Epidermal melanocyte (primary cell): Measurements from ENCODE around the gene NCLN.

ENCODE experiments used
- DNase-seq: peaks from one replicate; pipeline ENCODE4 v3.0.0; 2011; ENCODE audit warnings: low spot score; ENCODE audit not compliant: insufficient read length

Gene NCLN

DNA sequence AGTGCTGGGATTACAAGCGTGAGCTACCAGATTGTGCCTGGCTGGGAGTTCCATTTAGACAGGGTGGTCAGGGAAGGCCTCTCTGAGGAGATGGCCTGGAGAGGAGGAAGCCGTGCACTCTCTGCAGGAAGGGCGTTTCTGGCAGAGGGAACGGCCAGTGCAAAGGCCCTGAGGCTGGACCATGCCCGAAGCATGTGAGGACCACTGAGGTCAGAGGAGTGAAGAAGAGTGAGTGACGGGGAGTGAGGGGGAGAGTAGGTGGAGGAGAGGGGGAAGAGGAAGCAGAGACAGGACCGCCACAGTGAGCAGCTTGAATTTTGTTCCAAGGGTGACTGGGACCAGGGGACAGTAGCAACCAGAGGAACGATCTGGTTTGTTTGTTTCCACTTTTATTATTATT, 71.3 kb downstream of the NCLN start:
- no peak for DNase-seq
